Daoy (cell line): ENCODE measurements around the gene SLAIN2. TPM values are rescaled to one million over a fixed set of nuclear protein-coding genes. Genes with fewer than 3 reads are reported as not detected.
"Not testable (repeated sequence)": the region's sequence is repeated elsewhere in the genome, so short reads cannot be mapped to it uniquely, and the experiment has no call there.

Experiments used
- DNase-seq: peaks from one replicate; pipeline ENCODE4 v3.0.0-alpha.2; 2015; ENCODE audit warnings: low read depth
- total RNA-seq: library from RNA; depleted of rRNA; stranded (reverse); fragments of >200 nt; shearing (Covaris generic); gene quantifications from 2 replicates; pipeline ENCODE4 v1.2.3, GENCODE V29; 2014; rRNA removed

Gene SLAIN2
- total RNA-seq = 25.8 and 28.7 TPM in 2 replicates

GRCh38 chr4:48340965-48341775 lies at the start of gene SLAIN2:
Gene SLAIN2 (plus strand): TSS chr4:48341529. CDS start chr4:48341740, 211 bp downstream.
- peak; percentile 99 for DNase-seq

- not testable (repeated sequence) for DNase-seq
Measured at GRCh38 chr4:48292218-48292790, 49.0 kb upstream of the SLAIN2 start.

- DNase-seq = no peak
Measured at GRCh38 chr4:48295116-48295515, 46.2 kb upstream of the SLAIN2 start.

GRCh38 chr4:48296365-48296764 lies 45.0 kb upstream of the SLAIN2 start:
- no peak for DNase-seq

- no peak for DNase-seq
Measured at GRCh38 chr4:48297256-48297846, 44.0 kb upstream of the SLAIN2 start.

- DNase-seq = no peak
Measured at GRCh38 chr4:48299560-48299959, 41.8 kb upstream of the SLAIN2 start.

GRCh38 chr4:48300004-48300403 lies 41.3 kb upstream of the SLAIN2 start:
- no peak for DNase-seq

- DNase-seq = no peak
Measured at GRCh38 chr4:48305508-48305907, 35.8 kb upstream of the SLAIN2 start.

- DNase-seq = no peak
Measured at GRCh38 chr4:48307528-48307927, 33.8 kb upstream of the SLAIN2 start.

GRCh38 chr4:48308901-48309300 lies 32.4 kb upstream of the SLAIN2 start:
- DNase-seq = no peak

GRCh38 chr4:48311896-48312295 lies 29.4 kb upstream of the SLAIN2 start:
- no peak for DNase-seq

- not testable (repeated sequence) for DNase-seq
Measured at GRCh38 chr4:48314746-48315145, 26.6 kb upstream of the SLAIN2 start.

GRCh38 chr4:48315728-48316630 lies 25.4 kb upstream of the SLAIN2 start:
- DNase-seq = peak; percentile 47

GRCh38 chr4:48321312-48321711 lies 20.0 kb upstream of the SLAIN2 start:
- DNase-seq = no peak

- no peak for DNase-seq
Measured at GRCh38 chr4:48322063-48322462, 19.3 kb upstream of the SLAIN2 start.

- DNase-seq = no peak
Measured at GRCh38 chr4:48324281-48324680, 17.0 kb upstream of the SLAIN2 start.

GRCh38 chr4:48329193-48329592 lies 12.1 kb upstream of the SLAIN2 start:
- no peak for DNase-seq

GRCh38 chr4:48329976-48330375 lies 11.4 kb upstream of the SLAIN2 start:
- peak; percentile 65 for DNase-seq

GRCh38 chr4:48331577-48332330 lies 9.6 kb upstream of the SLAIN2 start:
- peak; percentile 68 for DNase-seq

GRCh38 chr4:48332661-48333060 lies 8.7 kb upstream of the SLAIN2 start:
- DNase-seq = no peak

- DNase-seq = no peak
Measured at GRCh38 chr4:48333587-48333986, 7.7 kb upstream of the SLAIN2 start.
